ENCODE data around the gene MTHFD1L. TPM values are rescaled to one million over a fixed set of nuclear protein-coding genes. Genes with fewer than 3 reads are reported as not detected.
"Not testable (repeated sequence)": the region's sequence is repeated elsewhere in the genome, so short reads cannot be mapped to it uniquely, and the experiment has no call there.

MTHFD1L gene
- total RNA-seq, 4 donors from 2014 or later: 2.5 to 7.1 (median 4.2) TPM

GRCh38 chr6:151043944-151044343 lies 178.4 kb downstream of the MTHFD1L start:
- 85% methylated on average over 4 of the region's 4 CpGs for WGBS
- DNase-seq (ENCODE audit: extremely low spot score): no peak
- peak overlapping the region; percentile 61 to 78 (median 70) for H3K27ac ChIP-seq (replicated peaks in 1 of 4)
- H3K4me1 ChIP-seq: peaks cover 17 to 39% (median 36%) of the 10 kb centered on the region in 4 donors
- no peaks in the 10 kb centered on the region for H3K9me3 ChIP-seq
- H3K27me3 ChIP-seq: no peaks in the 10 kb centered on the region
- no peaks in the 10 kb centered on the region for H3K36me3 ChIP-seq
- H3K4me3 ChIP-seq: no peak overlapping the region
- intact Hi-C loops (cut with DNase I): no loop called here
- TF ChIP-seq CTCF (IDR thresholded peaks at IDR 0.05) (no peak), POLR2A (IDR thresholded peaks at IDR 0.05; ENCODE audit: low read depth) (no peak), POLR2AphosphoS5 (IDR thresholded peaks at IDR 0.05) (no peak), EP300 (IDR thresholded peaks at IDR 0.05) (no peak)

- Histone ChIP-seq H3K27ac (replicated peaks in 1 of 4) (peak overlapping the region; percentile 61 to 78 (median 70)), H3K27me3 (no peaks in the 10 kb centered on the region), H3K36me3 (no peaks in the 10 kb centered on the region), H3K4me3 (peak overlapping the region; percentile 31 to 41 (median 35)), H3K4me1 (peaks cover 17 to 39% (median 36%) of the 10 kb centered on the region in 4 donors), H3K9me3 (no peaks in the 10 kb centered on the region)
- WGBS: 38% methylated on average over 26 of the region's 26 CpGs
- intact Hi-C loops (cut with DNase I): no loop called here
- no peak for DNase-seq (ENCODE audit: extremely low spot score)
- no peak for TF ChIP-seq CTCF (IDR thresholded peaks at IDR 0.05)
- TF ChIP-seq EP300 (IDR thresholded peaks at IDR 0.05): no peak
- no peak for TF ChIP-seq POLR2A (IDR thresholded peaks at IDR 0.05; ENCODE audit: low read depth)
- peak; percentile 51 to 62 for TF ChIP-seq POLR2AphosphoS5 (IDR thresholded peaks at IDR 0.05)
Measured at GRCh38 chr6:151044465-151045441, 179.3 kb downstream of the MTHFD1L start.

- peaks cover 12 to 34% (median 31%) of the 10 kb centered on the region in 4 donors for H3K4me1 ChIP-seq
- H3K9me3 ChIP-seq; intact Hi-C loops (cut with DNase I); H3K4me3 ChIP-seq; DNase-seq (ENCODE audit: extremely low spot score); H3K36me3 ChIP-seq; H3K27me3 ChIP-seq: not testable (repeated sequence)
- WGBS: 59% methylated on average over 7 of the region's 7 CpGs
- peak overlapping the region; percentile 61 to 78 (median 70) for H3K27ac ChIP-seq (replicated peaks in 1 of 4)
Measured at GRCh38 chr6:151045511-151046222, 180.2 kb downstream of the MTHFD1L start.

- Histone ChIP-seq H3K4me3 (no peak overlapping the region), H3K9me3 (no peaks in the 10 kb centered on the region), H3K36me3 (no peaks in the 10 kb centered on the region), H3K4me1 (peaks cover 0 to 14% (median 8%) of the 10 kb centered on the region in 4 donors), H3K27me3 (no peaks in the 10 kb centered on the region), H3K27ac (replicated peaks in 1 of 4) (no peak overlapping the region)
- TF ChIP-seq CTCF (IDR thresholded peaks at IDR 0.05) (no peak), POLR2A (IDR thresholded peaks at IDR 0.05; ENCODE audit: low read depth) (no peak), EP300 (IDR thresholded peaks at IDR 0.05) (no peak), POLR2AphosphoS5 (IDR thresholded peaks at IDR 0.05) (no peak)
- DNase-seq (ENCODE audit: extremely low spot score): no peak
- 97% methylated on average over 6 of the region's 6 CpGs for WGBS
- intact Hi-C loops (cut with DNase I): no loop called here
Measured at GRCh38 chr6:151051164-151051563, 185.7 kb downstream of the MTHFD1L start.
